ENCODE data around the gene ADAMTSL1. TPM values are rescaled to one million over a fixed set of nuclear protein-coding genes. Genes with fewer than 3 reads are reported as not detected.

Gene ADAMTSL1
- total RNA-seq, 2 experiments from 2014 or later: not detected

GRCh38 chr9:18441261-18441660 is 32.7 kb upstream of the ADAMTSL1 start:
- CTCF ChIA-PET: interaction anchor here (0.9 to 1.1 kb wide), 3 partner anchors 10 to 186 kb away, joined by 3 to 5 read pairs (median 3); no protein-coding TSS in a partner anchor
- Mint-ChIP-seq H3K4me3 (no peak overlapping the region), H3K27me3 (peaks cover 27% of the 10 kb centered on the region), H3K36me3 (ENCODE audit: low read depth) (no peaks in the 10 kb centered on the region), H3K27ac (no peak overlapping the region), H3K9me3 (no peaks in the 10 kb centered on the region), H3K4me1 (ENCODE audit: low read depth) (no peaks in the 10 kb centered on the region)
- POLR2A ChIA-PET: no interaction called here
- intact Hi-C loops (cut with micrococcal nuclease): loop anchor here (5.0 kb wide), 1 partner anchor 184 kb away; no protein-coding TSS in a partner anchor
- no peak for TF ChIP-seq CTCF (IDR thresholded peaks at IDR 0.05)
- DNase-seq: no peak
- ATAC-seq: no peak

DNA sequence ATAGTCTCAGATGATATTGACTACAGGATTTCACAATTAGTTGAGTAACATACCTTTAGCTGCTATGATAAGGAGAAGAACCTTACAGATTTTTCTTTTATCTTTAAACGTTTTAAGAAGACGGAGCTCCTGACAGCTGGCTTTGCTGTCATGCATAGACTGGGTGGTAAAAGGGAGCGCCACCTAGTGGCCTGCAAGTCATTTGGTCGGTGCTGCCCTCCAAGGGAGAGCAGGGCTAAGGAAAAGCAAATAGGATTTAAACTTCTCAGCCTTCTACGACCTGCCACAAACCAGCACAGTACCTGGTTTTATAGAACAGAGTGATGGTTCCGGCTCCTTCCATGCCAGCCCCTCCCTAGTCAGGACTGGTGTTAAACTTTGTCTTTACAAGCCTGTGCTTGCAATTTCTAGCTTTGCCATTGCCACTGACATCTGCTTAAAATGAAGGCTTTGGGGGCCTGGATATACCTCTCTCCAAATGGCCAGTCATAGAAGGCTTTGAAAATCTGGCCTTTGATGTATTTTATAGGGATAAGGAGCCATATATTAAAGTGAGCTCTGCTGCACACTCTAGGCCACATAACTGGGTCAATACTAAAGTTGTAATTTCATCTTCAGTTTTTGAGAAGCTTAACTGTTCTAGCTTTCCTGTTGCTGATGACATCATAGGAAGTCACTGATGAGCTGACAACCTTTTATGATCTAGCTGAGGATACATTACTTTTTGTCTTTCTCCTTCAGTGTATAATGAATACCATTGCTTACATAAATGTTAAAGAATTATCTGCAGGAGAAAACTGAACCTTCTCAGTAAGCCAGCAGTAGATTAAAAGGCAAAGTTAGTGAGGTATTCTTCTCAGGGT is 31.1 kb upstream of the ADAMTSL1 start:
- Mint-ChIP-seq H3K9me3 (no peaks in the 10 kb centered on the region), H3K4me3 (no peak overlapping the region), H3K27me3 (peaks cover 15% of the 10 kb centered on the region), H3K4me1 (ENCODE audit: low read depth) (no peaks in the 10 kb centered on the region), H3K36me3 (ENCODE audit: low read depth) (no peaks in the 10 kb centered on the region), H3K27ac (no peak overlapping the region)
- CTCF ChIA-PET: interaction anchor here (0.6 to 2.4 kb wide), 14 partner anchors 8 to 632 kb away, joined by 3 to 44 read pairs (median 4); partner anchors contain the start of gene RRAGA
- peak; percentile 69 for TF ChIP-seq CTCF (IDR thresholded peaks at IDR 0.05)
- POLR2A ChIA-PET: no interaction called here
- ATAC-seq (peak; percentile 75), DNase-seq (peak; percentile 68)
- intact Hi-C loops (cut with micrococcal nuclease): loop anchor here (5.0 kb wide), 1 partner anchor 186 kb away; no protein-coding TSS in a partner anchor

DNA sequence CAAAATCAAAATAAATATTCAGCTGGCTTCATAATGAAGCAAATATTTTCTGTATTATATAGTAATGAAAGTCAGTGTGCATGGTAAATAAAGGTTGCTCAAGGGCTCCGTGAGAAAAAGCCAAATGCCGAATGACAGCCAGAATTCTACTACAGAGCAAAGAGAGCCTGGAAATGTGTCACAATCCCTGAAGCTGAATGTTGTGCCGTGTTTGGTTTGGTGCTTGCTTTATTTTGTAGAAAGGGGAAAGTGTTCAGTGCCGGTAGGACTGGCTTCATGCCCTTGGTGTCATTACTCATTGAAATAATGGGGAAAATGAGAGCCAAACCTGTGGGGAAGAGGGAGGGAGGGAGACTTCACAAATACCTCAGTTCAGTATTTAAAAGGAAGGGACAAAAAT is 26.8 kb upstream of the ADAMTSL1 start:
- no peaks in the 10 kb centered on the region for H3K9me3 Mint-ChIP-seq
- POLR2A ChIA-PET: no interaction called here
- H3K4me1 Mint-ChIP-seq (ENCODE audit: low read depth): no peaks in the 10 kb centered on the region
- H3K27me3 Mint-ChIP-seq: peaks cover 8% of the 10 kb centered on the region
- intact Hi-C loops (cut with micrococcal nuclease): no loop called here
- H3K27ac Mint-ChIP-seq: no peak overlapping the region
- ATAC-seq: no peak
- DNase-seq: no peak
- no peak overlapping the region for H3K4me3 Mint-ChIP-seq
- TF ChIP-seq CTCF (IDR thresholded peaks at IDR 0.05): no peak
- CTCF ChIA-PET: no interaction called here
- no peaks in the 10 kb centered on the region for H3K36me3 Mint-ChIP-seq (ENCODE audit: low read depth)

DNA sequence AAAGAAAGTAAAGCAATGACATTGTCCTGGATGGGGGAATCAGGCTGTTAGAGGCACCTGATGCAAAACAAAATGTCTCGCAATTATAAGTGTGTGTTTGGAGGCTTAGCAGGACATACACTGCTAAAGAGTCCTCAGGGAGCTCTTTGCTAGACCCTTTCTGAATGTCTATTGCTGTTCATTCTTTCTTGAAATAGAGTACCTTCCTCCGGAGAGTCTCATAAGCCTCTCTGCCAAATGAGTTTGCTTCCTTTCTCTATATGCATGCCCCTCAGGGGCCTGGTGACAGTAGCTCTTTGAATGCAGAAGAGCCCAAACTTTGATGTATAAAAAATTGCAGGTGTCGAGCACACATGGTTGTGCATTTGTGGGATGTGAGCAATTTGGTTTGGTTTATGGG is 26.4 kb upstream of the ADAMTSL1 start:
- intact Hi-C loops (cut with micrococcal nuclease): no loop called here
- ChIA-PET CTCF (no interaction called here), POLR2A (no interaction called here)
- Mint-ChIP-seq H3K36me3 (ENCODE audit: low read depth) (no peaks in the 10 kb centered on the region), H3K27me3 (peaks cover 8% of the 10 kb centered on the region), H3K9me3 (no peaks in the 10 kb centered on the region), H3K27ac (no peak overlapping the region), H3K4me1 (ENCODE audit: low read depth) (no peaks in the 10 kb centered on the region), H3K4me3 (no peak overlapping the region)
- no peak for TF ChIP-seq CTCF (IDR thresholded peaks at IDR 0.05)
- DNase-seq (no peak), ATAC-seq (no peak)

DNA sequence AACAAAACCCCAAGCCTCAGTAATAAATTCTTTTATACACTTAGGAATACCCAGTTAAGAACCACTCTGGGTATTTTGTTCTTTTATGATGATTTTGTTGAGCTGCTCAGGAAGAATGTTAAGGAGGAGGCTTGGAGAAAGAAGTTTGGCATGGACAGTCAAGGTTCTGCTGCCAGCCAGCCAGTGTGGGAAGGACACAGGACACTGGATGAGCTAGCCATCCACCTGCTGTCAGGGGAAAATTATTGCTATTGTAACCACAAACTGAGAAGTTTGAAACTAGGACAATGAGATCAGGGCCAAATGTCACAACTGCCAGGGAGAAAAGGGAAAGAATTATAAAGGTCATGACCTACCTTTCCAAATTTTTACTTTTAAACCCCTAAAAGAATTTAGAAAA is 25.9 kb upstream of the ADAMTSL1 start:
- Mint-ChIP-seq H3K4me1 (ENCODE audit: low read depth) (no peaks in the 10 kb centered on the region), H3K27me3 (peaks cover 8% of the 10 kb centered on the region), H3K9me3 (no peaks in the 10 kb centered on the region), H3K4me3 (no peak overlapping the region), H3K36me3 (ENCODE audit: low read depth) (no peaks in the 10 kb centered on the region), H3K27ac (no peak overlapping the region)
- CTCF ChIA-PET: no interaction called here
- intact Hi-C loops (cut with micrococcal nuclease): no loop called here
- no peak for ATAC-seq
- POLR2A ChIA-PET: no interaction called here
- DNase-seq: no peak
- TF ChIP-seq CTCF (IDR thresholded peaks at IDR 0.05): no peak
